A549 treated with GW870086 at 1 μM for 4 hours (cell line): ENCODE measurements around the gene OR10G8. TPM values are rescaled to one million over a fixed set of nuclear protein-coding genes. Genes with fewer than 3 reads are reported as not detected.

ENCODE experiments used
- total RNA-seq: library from RNA; stranded (reverse); fragments of 200-300 nt; extraction: Qiagen RNA extraction; gene quantifications from 5 replicates; pipeline ENCODE4 v1.2.3, GENCODE V29; 2022; ENCODE audit warnings: low read depth

The OR10G8 gene, protein sequence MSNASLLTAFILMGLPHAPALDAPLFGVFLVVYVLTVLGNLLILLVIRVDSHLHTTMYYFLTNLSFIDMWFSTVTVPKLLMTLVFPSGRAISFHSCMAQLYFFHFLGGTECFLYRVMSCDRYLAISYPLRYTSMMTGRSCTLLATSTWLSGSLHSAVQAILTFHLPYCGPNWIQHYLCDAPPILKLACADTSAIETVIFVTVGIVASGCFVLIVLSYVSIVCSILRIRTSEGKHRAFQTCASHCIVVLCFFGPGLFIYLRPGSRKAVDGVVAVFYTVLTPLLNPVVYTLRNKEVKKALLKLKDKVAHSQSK
- total RNA-seq: not detected in 5 replicates

DNA sequence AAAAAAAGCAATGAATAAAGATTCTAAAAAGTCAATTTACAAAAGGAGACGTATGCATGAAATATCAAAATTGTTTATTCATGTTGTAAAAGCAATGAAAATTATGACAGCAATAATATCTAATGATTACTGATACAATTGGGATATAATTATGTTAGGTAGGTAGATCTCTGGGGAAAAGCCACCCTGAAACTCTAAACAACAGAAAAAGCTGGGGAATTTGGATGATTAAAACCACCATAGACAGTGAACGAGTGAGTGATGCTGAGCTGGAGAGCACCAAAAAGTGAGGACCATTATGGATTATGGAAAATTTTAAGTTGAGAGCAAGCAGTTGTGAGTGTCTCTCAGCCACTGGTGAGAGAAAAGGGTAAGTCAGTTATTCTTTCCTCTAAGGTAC lies at the start of gene OR10G8:
Gene OR10G8 (plus strand): TSS at position 301 of the 400 bp plus-strand sequence. CDS start 2,825 bp downstream, outside the sequence.

DNA sequence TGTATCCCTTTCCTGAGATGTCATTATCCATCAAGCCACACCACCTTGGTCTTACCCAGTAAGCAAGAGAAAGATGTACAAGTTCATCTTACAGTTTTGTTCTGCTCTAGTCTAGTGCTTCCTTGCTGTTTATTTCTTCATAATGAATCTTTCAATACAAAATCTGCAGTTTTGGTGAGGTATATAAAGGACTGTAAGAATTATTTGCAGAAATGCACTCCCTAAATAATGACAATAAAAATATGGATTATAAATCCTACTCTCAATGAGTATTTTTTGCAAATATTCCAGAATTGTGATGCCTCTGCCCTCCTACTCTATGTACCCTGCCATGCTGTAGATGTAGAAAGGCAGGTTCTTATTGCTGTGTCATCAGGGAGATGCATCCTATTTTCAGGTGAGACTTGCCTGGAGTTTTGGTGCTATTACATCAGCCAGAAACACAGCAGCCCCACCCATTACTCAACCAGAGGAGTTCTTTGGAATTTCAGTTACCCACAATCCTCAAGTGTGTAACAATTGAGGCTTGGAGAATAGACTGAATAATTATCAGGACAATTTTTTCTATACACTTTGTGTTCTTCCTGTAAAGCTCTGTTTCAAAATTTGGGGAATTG lies 48.8 kb upstream of the OR10G8 start, which contains the start of gene OR10S1:
Gene OR10S1 (minus strand): TSS at position 51 of the 617 bp plus-strand sequence. CDS start 117 bp downstream, outside the sequence.

DNA sequence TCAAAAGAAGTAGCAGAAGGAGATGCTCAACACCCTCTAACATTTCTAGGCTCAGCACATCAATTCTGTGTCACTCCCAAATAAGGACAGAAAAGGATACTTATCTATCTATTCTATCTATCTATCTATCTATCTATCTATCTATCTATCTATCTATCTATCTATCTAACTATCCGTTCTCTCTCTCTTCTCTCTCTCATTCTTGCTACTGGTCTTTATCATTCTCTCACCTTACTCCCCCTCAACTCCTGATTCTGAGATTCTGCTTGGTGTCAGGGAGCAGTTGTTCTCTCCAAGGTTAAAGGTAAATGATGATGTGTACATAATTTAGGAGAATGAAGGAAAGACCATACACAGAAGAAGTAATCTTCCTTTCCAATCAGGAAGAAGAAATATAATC lies 31.5 kb upstream of the OR10G8 start, which contains the start of gene OR10G6:
Gene OR10G6 (minus strand): TSS at position 43 of the 400 bp plus-strand sequence. CDS start 0 bp downstream, at position 43.

DNA sequence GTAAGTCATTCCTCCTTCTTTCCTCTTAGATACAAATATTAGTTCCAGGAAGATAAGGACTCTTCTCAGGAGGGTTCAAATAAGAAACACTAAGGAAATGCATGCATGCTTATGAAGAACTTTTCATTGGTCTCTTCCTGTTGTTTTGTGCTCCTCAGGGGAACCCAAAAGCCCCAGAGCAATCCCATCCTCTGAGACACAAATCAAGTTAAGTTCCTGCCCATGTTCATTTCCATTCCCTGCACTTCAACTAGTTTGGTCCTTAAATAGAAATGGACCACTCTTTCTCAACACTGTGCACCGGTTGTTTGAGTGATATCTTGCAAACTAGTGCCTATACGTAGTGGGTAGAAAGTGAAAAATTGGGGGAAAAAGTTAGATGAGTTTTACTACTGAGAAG lies 13.9 kb upstream of the OR10G8 start, which contains the start of gene OR10G4:
Gene OR10G4 (plus strand): TSS at position 301 of the 400 bp plus-strand sequence. CDS start 2,578 bp downstream, outside the sequence.

DNA sequence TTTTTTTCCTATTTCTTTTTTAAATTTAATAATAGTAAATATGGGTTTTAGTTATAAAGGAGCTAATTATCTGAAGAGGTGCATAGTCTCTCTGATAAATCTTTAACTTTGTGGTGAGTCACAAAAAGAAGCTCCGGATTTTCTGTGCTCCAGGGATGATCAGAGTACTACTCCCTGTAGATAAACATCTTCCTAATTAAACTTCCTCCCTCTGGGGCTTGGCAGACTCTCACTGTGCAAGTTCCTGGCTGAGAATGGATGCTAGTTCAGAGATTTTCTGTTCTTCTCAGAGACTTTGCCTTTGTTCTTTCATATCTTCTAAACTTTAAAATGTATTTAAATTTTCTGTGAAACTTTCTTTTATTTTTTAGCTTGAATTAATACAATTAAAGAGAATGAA lies 14.7 kb downstream of the OR10G8 start, which contains the start of gene OR10G7:
Gene OR10G7 (minus strand): TSS at position 72 of the 400 bp plus-strand sequence. CDS start 2,324 bp downstream, outside the sequence.

Other genes with a start within 250 kb of the OR10G8 start
- gene OR6M1, start 220.4 kb upstream of the OR10G8 start, total RNA-seq: not detected in 5 replicates
- gene TMEM225, start 141.1 kb upstream of the OR10G8 start, total RNA-seq: not detected in 5 replicates
- gene OR8D4, start 124.6 kb upstream of the OR10G8 start, total RNA-seq: not detected in 5 replicates
- gene OR4D5, start 87.2 kb upstream of the OR10G8 start, total RNA-seq: not detected in 5 replicates
- not detected in 5 replicates for gene OR6T1, start 83.0 kb upstream of the OR10G8 start, total RNA-seq
- gene OR10S1, start 49.0 kb upstream of the OR10G8 start, total RNA-seq: not detected in 5 replicates
- not detected in 5 replicates for gene OR10G6, start 31.6 kb upstream of the OR10G8 start, total RNA-seq
- gene OR10G4, start 13.8 kb upstream of the OR10G8 start, total RNA-seq: not detected in 5 replicates
- not detected in 5 replicates for gene OR10G9, start 3.8 kb upstream of the OR10G8 start, total RNA-seq
- not detected in 5 replicates for gene OR10G7, start 14.5 kb downstream of the OR10G8 start, total RNA-seq
- 0.21 to 0.34 TPM (median 0.27 TPM) in 5 replicates for gene VWA5A, start 88.7 kb downstream of the OR10G8 start, total RNA-seq
- not detected in 5 replicates for gene OR10D3, start 156.5 kb downstream of the OR10G8 start, total RNA-seq
- gene OR8G1, start 214.3 kb downstream of the OR10G8 start, total RNA-seq: not detected in 5 replicates
- gene OR8G5, start 229.6 kb downstream of the OR10G8 start, total RNA-seq: not detected in 5 replicates